HepG2 (cell line): ENCODE results near the gene SMG7.

ENCODE experiments used
- ATF7 ChIP-seq, 2 experiments: fragments of 450-650 bp in 1 of 2; sonication (generic) in 1 of 2; formaldehyde crosslinking in 1 of 2; IDR thresholded peaks; 2 replicates each; pipeline versions ENCODE4 v1.4.0 to v1.6.1; 2016 to 2020; ENCODE audit warnings: antibody characterized with exemption in 1 of 2, mild to moderate bottlenecking in 1 of 2, missing genetic modification reagents in 1 of 2
- JUN ChIP-seq: sonication (generic); formaldehyde crosslinking; IDR thresholded peaks from 2 replicates; pipeline ENCODE4 v1.4.0; 2020; ENCODE audit warnings: mild to moderate bottlenecking, missing genetic modification reagents
- POLR2A ChIP-seq, 2 experiments: IDR thresholded peaks; 2 replicates each; pipeline ENCODE4 v1.6.1; 2011; ENCODE audit warnings: low read depth in 2 of 2, low read length in 2 of 2, mild to moderate bottlenecking in 1 of 2, moderate library complexity in 1 of 2; ENCODE audit not compliant: insufficient read depth in 1 of 2
- REST ChIP-seq, 2 experiments: IDR thresholded peaks; 2 replicates each; pipeline ENCODE4 v1.6.1; 2011 to 2012; ENCODE audit warnings: low read length in 2 of 2, borderline replicate concordance in 1 of 2, low read depth in 1 of 2, mild to moderate bottlenecking in 1 of 2, moderate library complexity in 1 of 2
- TEAD3 ChIP-seq: optimal IDR thresholded peaks from 2 replicates; pipeline ENCODE3; 2016; ENCODE audit warnings: borderline replicate concordance
- YY1 ChIP-seq: IDR thresholded peaks from 2 replicates; pipeline ENCODE4 v1.6.1; 2011; ENCODE audit warnings: low read length, low read depth, moderate library complexity, mild to moderate bottlenecking; ENCODE audit not compliant: insufficient read depth, insufficient replicate concordance
- ZBTB43 ChIP-seq: sonication (generic); formaldehyde crosslinking; conservative IDR thresholded peaks from 2 replicates; pipeline ENCODE4 v1.4.0; 2020; ENCODE audit warnings: missing genetic modification reagents
- ZNF138 ChIP-seq: sonication (generic); formaldehyde crosslinking; IDR thresholded peaks from 2 replicates; pipeline ENCODE4 v1.5.0; 2020; ENCODE audit warnings: mild to moderate bottlenecking, low read depth, missing genetic modification reagents

DNA sequence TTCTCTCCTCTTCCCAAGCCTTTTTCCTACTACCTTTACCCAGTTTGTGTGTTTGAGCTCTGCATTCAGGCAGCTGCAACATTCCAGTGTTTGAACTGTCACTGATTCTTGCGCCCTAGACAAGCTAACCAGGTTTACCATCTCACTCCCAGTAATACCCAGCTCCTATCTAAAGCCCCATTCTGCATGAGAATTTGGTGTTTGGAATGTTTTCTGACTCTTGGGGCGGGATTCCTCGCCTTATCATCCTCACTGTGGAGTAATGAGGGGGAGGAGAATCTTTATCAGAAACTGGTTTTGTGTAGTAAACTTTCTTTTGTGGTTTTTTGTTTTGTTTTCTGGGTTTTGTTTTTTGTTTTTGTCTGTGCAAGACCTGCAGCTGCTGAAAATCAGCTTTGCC is 81.5 kb downstream of the SMG7 start:
- TF ChIP-seq YY1 (no peak), REST (IDR thresholded peaks at IDR 0.05; ENCODE audit: borderline replicate concordance in 1 of 2, low read depth in 1 of 2, low read length in 2 of 2) (no peak), TEAD3 (CRISPR knock-in tag) (no peak), JUN (CRISPR knock-in tag) (no peak), POLR2A (IDR thresholded peaks at IDR 0.05; ENCODE audit: insufficient read depth in 1 of 2, low read depth in 2 of 2, low read length in 2 of 2) (no peak), ZBTB43 (CRISPR knock-in tag) (no peak), ZNF138 (no peak), ATF7 (IDR thresholded peaks at IDR 0.05) (no peak), ATF7 (CRISPR knock-in tag; IDR thresholded peaks at IDR 0.05) (no peak)
